PFSK-1 (cell line): ENCODE measurements around the gene GPAM.

Experiments
- FOXP2 ChIP-seq: optimal IDR thresholded peaks from 2 replicates; pipeline ENCODE3; 2011; ENCODE audit warnings: borderline replicate concordance, control low read depth, inconsistent platforms; ENCODE audit not compliant: insufficient read depth; ENCODE audit errors: extremely low read length, extremely low read depth
- POLR2AphosphoS5 ChIP-seq: IDR thresholded peaks from 2 replicates; pipeline ENCODE4 v1.6.1; 2012; ENCODE audit warnings: low read depth, mild to moderate bottlenecking, control low read depth, low read length, moderate library complexity
- REST ChIP-seq, 2 experiments: IDR thresholded peaks; 2 replicates each; pipeline versions ENCODE4 v1.6.1 to v1.8.0; 2011 to 2012; ENCODE audit warnings: low read depth in 2 of 2, low read length in 2 of 2, control low read depth in 1 of 2, inconsistent platforms in 1 of 2, mild to moderate bottlenecking in 1 of 2, moderate library complexity in 1 of 2; ENCODE audit not compliant: insufficient read depth in 1 of 2
- SIN3A ChIP-seq: IDR thresholded peaks from 2 replicates; pipeline ENCODE4 v1.6.1; 2012; ENCODE audit warnings: mild to moderate bottlenecking, low read length, moderate library complexity, borderline replicate concordance; ENCODE audit not compliant: insufficient read depth
- TAF1 ChIP-seq: IDR thresholded peaks from 2 replicates; pipeline ENCODE4 v1.6.1; 2012; ENCODE audit warnings: low read length, control low read depth, borderline replicate concordance; ENCODE audit not compliant: insufficient read depth

- TF ChIP-seq POLR2AphosphoS5 (no peak), FOXP2 (no peak), TAF1 (no peak), SIN3A (no peak), REST (IDR thresholded peaks at IDR 0.05; ENCODE audit: insufficient read depth in 1 of 2, low read depth in 2 of 2, low read length in 2 of 2) (no peak)
Observed at GRCh38 chr10:112145263-112145662, 38.3 kb downstream of the GPAM start.
